RWPE1 (cell line): Measurements from ENCODE around the gene TPD52L3.

ENCODE experiments used
- CTCF ChIA-PET: fragments of 350-600 bp; sonication (Branson Sonifier 250); formaldehyde crosslinking; extraction: SDS; loops from one replicate; lab custom pipeline; 2021; lab: Yijun Ruan, JAX
- POLR2A ChIA-PET: fragments of 400-600 bp; formaldehyde crosslinking; extraction: SDS; loops from one replicate; lab custom pipeline; 2020; ENCODE audit warnings: antibody characterized with exemption; ENCODE audit not compliant: low non-redundant PET; lab: Yijun Ruan, JAX
- DNase-seq: peaks from one replicate; pipeline ENCODE4 v3.0.0; 2012; ENCODE audit warnings: low spot score
- H3K27ac ChIP-seq: fragments of 450-650 bp; 2 replicates; pipeline ENCODE4 v1.5.1; 2017
- CTCF ChIP-seq: fragments of 450-650 bp; conservative IDR thresholded peaks from 2 replicates; pipeline ENCODE4 v1.5.1; 2017; ENCODE audit warnings: low read depth, mild to moderate bottlenecking

Gene TPD52L3

GRCh38 chr9:6356441-6356840 is 28.3 kb downstream of the TPD52L3 start:
- no peak for DNase-seq
- no peak overlapping the region for H3K27ac ChIP-seq
- ChIA-PET POLR2A (no interaction called here), CTCF (interaction anchor here (0.5 to 0.7 kb wide), 2 partner anchors 311 to 324 kb away, joined by 3 read pairs; no protein-coding TSS in a partner anchor)
- no peak for TF ChIP-seq CTCF

GRCh38 chr9:6356904-6357303 is 28.7 kb downstream of the TPD52L3 start:
- ChIA-PET CTCF (interaction anchor here (0.5 kb wide), 1 partner anchor 311 kb away, joined by 3 read pairs; no protein-coding TSS in a partner anchor), POLR2A (no interaction called here)
- no peak overlapping the region for H3K27ac ChIP-seq
- DNase-seq = no peak
- no peak for TF ChIP-seq CTCF

- H3K27ac ChIP-seq = no peak overlapping the region
- POLR2A ChIA-PET = no interaction called here
- CTCF ChIA-PET = no interaction called here
- TF ChIP-seq CTCF = no peak
- no peak for DNase-seq
These were observed 39.1 kb downstream of the TPD52L3 start for GRCh38 chr9:6367128-6367890.

GRCh38 chr9:6368831-6369230 is 40.7 kb downstream of the TPD52L3 start:
- no peak for TF ChIP-seq CTCF
- no peak for DNase-seq
- ChIA-PET POLR2A (no interaction called here), CTCF (no interaction called here)
- H3K27ac ChIP-seq = no peak overlapping the region
